ENCODE measurements around the gene ITGA1.

Gene ITGA1

DNA sequence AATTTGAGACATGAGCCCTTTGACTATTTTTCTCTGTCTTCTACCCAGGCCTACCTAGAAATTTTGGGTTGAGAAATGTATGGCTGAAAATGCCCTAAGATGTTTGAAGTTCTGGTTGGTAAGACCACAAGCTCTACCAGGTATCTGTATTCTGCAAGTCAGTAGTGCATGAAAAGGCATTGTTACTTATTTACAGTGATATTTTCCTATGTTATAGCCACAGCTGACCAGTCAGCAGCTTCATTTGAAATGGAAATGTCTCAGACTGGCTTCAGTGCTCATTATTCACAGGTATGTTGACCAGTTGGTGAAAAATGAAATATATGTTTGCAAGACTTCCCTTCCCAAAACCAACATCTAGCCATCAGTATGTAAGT lies 109.5 kb downstream of the ITGA1 start:
- DNase-seq (ENCODE audit: low read depth) = no peak

DNA sequence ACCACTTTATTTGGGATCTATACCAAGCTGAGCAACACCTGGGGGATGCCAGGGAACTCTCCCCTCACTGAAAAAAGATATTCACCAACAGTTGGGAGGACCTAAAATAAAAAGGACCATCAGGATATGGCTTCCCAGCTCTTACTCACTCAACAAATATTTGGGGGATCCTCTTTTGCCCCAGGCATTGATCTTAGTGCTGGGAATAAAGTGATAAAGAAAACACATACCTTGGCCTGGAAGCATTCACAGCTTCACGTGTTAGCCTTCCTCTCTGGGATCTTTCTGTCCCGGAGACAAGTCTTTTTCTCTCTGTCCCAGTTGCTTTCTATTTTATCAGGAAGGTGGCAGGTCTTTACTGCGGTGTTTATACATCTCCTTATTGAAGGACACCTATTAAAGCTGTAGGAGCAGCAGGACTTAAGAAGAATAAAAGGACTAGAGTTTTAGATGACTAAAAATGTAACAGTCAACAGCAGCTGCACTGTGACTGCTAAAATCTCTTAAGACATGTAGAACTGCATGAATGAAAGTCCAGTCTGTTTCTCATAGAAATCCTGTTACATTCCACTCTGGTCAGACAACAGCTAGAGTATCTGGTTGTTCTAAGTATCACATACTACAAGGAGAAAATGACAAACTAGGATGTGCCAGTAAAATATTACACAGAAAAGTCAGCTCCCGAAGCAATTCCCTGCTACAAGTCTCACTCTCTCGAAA lies 111.4 kb downstream of the ITGA1 start:
- peak; percentile 52 for DNase-seq (ENCODE audit: low read depth)

DNA sequence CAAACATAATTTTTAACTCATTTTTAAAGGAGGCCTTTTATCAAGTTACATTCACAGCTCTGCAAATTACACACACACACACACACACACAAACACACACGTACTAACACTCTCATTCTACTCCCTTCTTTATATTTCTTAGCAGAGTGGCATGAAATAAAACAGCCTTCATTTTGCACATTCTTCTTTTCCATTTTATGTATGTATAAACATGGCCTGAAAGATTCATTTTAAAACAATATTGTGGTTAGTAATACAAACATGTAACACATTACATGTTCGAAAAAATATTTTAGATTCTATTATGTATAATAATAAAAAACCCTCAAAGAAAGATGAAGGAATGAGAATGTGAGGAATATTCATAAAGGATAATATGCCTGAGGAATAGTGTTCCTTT lies 115.4 kb downstream of the ITGA1 start:
- no peak for DNase-seq (ENCODE audit: low read depth)

- DNase-seq (ENCODE audit: low read depth) = no peak
Observed at GRCh38 chr5:52906343-52906742, 118.6 kb downstream of the ITGA1 start.

DNA sequence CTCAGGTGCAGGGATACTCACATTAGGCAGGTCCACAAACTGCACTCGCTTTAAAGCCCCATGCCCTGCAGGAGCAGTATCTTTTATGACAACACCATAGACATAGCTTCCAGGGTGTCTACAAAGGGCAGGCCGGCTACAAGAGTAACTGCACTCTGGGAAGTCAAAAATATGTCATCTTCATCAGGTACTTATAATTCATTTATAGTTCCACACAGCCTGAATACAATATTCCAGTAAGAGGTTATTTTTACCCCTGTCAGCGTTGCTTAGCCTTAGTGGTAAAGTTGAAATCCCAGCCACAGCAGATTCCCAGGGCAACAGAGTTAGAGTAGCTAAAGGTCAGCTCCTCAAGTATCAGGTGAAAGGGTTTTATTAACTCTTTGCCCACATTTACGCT lies 119.1 kb downstream of the ITGA1 start:
- no peak for DNase-seq (ENCODE audit: low read depth)

DNA sequence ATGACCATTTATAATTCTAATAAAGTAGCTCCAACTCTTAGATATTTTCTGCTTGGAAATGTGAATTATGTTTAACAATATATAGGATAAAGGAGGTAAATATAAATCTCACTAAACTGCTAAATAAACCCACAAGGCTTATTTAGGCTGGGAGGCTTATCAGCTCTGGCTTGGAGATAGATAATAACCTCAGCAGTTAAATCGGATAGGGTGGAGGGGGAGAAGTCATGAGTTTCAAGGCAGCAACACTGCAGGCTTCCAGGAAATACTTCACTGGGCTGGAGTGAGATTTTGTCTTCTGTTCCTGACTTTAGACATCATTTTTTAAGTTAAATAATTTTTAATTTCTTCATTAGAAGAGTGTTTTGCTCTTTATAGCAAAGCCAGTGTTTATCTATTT lies 121.5 kb downstream of the ITGA1 start:
- DNase-seq (ENCODE audit: low read depth) = no peak

GRCh38 chr5:52910071-52910470 lies 122.4 kb downstream of the ITGA1 start:
- no peak for DNase-seq (ENCODE audit: low read depth)

- DNase-seq (ENCODE audit: low read depth) = peak; percentile 78
Observed at GRCh38 chr5:52915176-52915875, 127.6 kb downstream of the ITGA1 start.

GRCh38 chr5:52920929-52921328 lies 133.2 kb downstream of the ITGA1 start:
- peak; percentile 44 for DNase-seq (ENCODE audit: low read depth)

DNA sequence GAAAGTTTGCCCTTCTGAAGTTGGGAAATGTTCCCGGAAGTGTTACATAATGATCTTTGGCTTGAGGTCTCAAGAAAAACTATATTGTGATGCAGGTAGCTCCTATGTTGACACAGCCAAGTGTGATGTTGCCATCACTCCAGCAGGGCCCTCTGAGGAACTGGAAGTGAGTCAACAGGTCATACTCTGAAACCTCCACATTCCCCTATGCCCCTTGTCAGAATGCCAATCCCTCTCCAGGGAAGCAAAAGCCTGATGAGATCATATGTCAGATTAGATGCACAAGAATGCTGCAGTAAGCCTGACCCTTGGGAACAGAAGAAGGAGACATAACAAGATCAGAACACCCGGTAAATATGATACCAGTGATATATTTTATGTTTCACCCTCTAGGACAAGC lies 134.7 kb downstream of the ITGA1 start:
- peak; percentile 96 for DNase-seq (ENCODE audit: low read depth)

GRCh38 chr5:52924456-52924855 lies 136.7 kb downstream of the ITGA1 start:
- DNase-seq (ENCODE audit: low read depth) = no peak

- no peak for DNase-seq (ENCODE audit: low read depth)
Observed at GRCh38 chr5:52925001-52925400, 137.3 kb downstream of the ITGA1 start.

DNA sequence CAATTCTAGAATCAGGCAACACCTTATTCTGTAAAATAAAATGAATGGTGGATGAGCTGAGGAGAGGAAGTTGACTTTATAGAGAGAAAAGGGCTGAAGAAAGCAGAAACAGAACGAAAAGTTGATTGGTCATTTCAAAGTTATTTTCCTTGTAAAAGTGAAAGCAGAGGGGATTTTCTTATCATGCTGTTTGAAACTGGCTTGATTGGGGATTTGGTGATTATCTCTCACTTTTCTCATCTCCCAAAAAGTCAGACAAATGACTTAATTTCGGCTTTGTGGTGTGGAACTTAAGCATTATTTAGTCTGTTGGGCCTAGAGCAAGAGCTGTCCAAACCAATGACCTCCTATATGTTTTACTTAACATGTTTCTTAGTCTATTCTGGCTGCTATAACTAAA lies 141.0 kb downstream of the ITGA1 start:
- DNase-seq (ENCODE audit: low read depth) = no peak

- no peak for DNase-seq (ENCODE audit: low read depth)
Observed at GRCh38 chr5:52938226-52938625, 150.5 kb downstream of the ITGA1 start.

GRCh38 chr5:52943285-52943684 lies 155.6 kb downstream of the ITGA1 start:
- DNase-seq (ENCODE audit: low read depth) = peak; percentile 52

DNA sequence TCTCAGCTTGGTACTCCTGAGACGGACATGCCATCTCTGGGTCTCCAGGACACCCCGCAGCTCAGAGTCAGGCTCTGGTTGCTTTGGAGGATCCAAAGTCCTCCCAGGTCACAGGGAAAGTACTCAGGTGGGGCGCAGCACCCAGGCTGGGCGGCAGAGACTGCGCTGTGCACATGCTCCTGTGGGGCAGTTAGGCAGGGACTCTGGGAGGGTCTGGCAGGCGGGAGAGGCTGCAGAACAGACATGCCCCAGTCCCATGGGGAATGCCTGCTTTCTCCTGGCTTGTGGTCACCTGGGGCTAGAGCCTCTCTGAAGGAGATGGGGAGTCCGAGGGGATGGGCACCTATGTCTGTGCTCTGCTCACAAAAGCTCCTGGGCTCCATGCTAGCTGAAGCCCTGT lies 156.1 kb downstream of the ITGA1 start:
- no peak for DNase-seq (ENCODE audit: low read depth)

DNA sequence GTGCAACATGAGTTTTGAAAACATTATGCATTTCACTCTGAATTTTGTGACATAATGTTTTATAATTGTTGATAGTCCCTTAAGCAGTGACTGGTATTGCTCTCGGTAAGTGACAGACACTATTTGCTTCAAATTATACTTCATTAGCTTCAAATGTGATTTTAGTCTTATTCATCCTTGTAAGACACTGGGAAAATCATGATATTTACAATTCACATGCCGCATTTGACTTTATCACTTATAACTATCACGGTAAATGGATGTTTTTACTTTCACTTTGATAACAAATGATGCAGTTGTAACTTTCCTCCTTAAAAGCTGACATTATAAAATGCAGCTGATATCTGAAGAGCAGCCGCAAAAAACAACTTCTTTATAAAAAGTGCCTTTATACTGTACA lies 157.3 kb downstream of the ITGA1 start:
- no peak for DNase-seq (ENCODE audit: low read depth)

- DNase-seq (ENCODE audit: low read depth) = peak; percentile 43
Observed at GRCh38 chr5:52947208-52947607, 159.5 kb downstream of the ITGA1 start.

DNA sequence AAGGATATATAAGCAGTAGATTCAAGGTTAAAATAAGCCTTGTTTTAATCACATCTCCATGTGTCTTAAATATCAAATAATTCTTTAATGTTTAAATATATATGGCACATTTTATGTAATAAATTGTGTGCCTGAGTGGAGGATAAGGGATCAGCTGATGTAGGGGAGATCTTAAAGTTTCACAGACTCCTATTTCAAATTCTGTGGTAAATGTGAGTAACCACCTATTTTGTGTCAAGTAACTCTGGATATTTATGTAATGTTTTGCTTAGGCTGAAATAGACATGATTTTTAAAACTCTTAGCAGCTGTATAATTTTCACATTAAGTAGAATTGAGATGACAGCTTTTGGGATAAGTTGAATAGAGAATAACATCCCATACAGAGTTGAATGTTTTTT lies 160.1 kb downstream of the ITGA1 start:
- peak; percentile 49 for DNase-seq (ENCODE audit: low read depth)

DNA sequence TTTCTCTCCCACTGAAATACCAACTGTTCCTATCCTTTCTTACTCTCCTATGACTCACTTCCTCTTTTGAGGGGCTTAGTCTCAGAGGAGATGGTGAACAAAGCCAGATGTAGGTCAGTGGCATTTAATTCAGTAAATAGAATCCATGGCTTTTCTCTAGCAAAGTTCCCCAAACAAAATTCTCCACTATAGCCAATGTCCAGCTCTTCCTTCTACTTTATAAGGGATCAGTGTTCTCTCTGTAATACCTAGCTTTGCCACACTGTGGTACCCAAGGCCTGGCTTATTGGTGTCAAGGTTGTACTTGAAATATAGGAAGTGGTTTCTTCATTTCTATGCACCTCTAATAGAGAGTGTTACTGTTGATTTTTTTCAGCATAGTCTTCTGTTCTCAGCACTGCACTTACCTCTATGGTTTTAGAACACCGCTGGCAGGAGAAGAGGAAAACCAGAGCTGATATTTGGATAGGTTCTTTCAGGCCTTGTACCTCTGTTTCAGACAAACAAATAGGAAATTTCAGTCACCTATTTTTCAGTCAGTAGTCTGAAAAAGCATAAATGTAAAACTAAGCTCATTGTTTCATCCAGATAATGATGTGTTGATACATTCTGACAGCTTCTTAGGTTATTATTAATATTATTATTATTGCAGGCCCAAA lies 160.8 kb downstream of the ITGA1 start:
- peak; percentile 89 for DNase-seq (ENCODE audit: low read depth)

- DNase-seq (ENCODE audit: low read depth) = no peak
Observed at GRCh38 chr5:52950686-52951085, 163.0 kb downstream of the ITGA1 start.

DNA sequence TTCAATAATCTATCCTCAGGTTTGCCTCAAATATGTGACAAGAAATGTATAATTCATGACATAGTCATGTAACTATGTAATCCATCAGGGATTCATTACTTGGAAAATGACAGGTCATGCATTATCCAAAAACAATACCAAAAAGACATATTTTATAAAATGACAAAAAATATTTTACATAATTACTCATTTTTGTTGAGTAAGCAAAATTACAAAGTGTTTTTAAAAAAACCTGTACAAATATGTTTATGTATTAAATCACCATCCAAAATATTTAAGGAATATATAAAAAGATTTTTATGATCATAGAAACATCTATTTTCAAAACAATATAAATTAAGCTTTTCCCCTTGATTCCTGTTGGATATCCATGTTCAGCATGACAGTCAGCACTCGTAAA lies 164.8 kb downstream of the ITGA1 start:
- no peak for DNase-seq (ENCODE audit: low read depth)

DNA sequence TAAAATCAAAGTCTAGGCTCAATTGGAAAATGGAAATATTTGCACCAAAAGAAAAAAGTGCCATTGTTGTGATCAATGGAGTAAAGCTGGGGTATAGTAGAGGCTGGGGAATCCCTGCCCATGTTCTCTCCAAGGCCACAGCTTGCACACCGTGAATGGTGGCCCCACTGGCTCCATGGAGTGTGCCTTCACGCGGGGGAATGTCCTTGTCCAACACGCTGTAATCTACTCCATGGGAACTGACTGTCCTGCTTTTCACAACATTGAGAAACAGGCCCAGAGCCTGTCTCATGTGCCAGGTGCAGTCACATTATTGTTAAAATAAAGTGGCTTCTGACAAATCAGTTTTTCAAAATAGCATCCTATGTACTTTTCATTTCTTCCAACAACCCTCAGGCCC lies 168.3 kb downstream of the ITGA1 start:
- no peak for DNase-seq (ENCODE audit: low read depth)
